ENCODE data around the gene EIF4H.
"Not testable (repeated sequence)": the region's sequence is repeated elsewhere in the genome, so short reads cannot be mapped to it uniquely, and the experiment has no call there.

EIF4H gene

GRCh38 chr7:74173866-74174605 is at the start of gene EIF4H:
Gene EIF4H, plus strand, starts transcription at chr7:74174356. Its CDS starts 28 bp downstream, at chr7:74174384.
- peak; percentile 49 for DNase-seq

- DNase-seq = no peak
Measured at GRCh38 chr7:74126220-74126880, 47.8 kb upstream of the EIF4H start.

GRCh38 chr7:74129887-74130286 is 44.3 kb upstream of the EIF4H start:
- DNase-seq = no peak

GRCh38 chr7:74130518-74130917 is 43.6 kb upstream of the EIF4H start:
- DNase-seq = no peak

- no peak for DNase-seq
Measured at GRCh38 chr7:74134117-74134620, 40.0 kb upstream of the EIF4H start.

GRCh38 chr7:74138334-74138867 is 35.8 kb upstream of the EIF4H start:
- no peak for DNase-seq

GRCh38 chr7:74138945-74139843 is 35.0 kb upstream of the EIF4H start:
- no peak for DNase-seq

- no peak for DNase-seq
Measured at GRCh38 chr7:74141705-74142104, 32.5 kb upstream of the EIF4H start.

- no peak for DNase-seq
Measured at GRCh38 chr7:74143383-74143782, 30.8 kb upstream of the EIF4H start.

DNA sequence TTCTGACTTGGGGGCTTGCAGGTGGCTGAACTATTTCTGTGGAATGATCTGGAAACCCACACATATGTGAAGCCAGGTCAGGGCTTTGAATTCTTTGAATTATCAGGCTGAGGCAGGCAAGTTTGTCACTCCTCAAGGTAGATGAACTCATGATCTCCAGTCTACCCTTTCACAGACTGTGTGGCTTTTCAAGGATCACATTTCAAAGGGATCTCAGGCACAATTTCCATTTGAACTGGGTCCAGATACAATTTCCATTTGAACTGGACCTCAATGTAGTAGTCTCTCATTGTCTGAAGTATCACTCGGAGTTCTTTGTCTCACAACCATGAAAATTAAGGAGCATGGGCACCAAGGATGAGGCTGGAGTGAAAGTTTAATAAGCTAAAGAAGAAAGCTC is 25.7 kb upstream of the EIF4H start:
- no peak for DNase-seq

DNA sequence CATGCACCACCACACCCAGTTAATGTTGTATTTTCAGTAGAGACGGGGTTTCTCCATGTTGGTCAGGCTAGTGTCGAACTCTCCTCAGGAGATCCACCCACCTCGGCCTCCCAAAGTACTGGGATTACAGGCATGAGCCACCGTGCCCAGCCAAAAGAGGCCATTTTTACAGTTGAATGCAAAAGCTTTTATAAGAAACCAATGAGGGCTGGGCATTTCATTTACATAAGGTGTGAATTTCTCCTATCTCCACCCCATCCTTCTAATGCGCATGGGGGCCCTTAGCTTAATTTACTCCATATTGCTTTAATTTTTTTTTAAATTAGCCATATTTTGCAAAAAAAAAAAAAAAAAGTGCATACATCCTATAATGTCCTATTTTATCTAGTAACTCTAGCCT is 25.1 kb upstream of the EIF4H start:
- DNase-seq = no peak

DNA sequence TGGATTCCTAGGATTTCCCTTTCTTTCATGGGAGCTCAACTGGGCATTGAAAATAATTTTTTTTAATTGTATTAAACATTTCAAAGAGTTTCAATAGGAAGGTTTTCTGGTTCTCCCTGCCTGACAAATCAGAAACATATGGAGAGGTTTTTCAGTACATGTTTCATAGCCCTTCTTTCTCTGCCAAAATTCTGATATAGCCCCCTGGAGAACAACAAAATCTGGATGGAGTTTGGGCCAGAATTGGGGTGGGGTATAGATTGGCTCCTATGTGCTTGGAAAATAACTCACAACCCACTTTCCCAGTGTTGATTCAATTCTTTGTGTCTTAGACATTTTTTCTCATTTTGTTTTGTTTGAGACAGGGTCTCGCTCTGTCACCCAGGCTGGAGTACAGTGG is 24.6 kb upstream of the EIF4H start:
- DNase-seq = no peak

DNA sequence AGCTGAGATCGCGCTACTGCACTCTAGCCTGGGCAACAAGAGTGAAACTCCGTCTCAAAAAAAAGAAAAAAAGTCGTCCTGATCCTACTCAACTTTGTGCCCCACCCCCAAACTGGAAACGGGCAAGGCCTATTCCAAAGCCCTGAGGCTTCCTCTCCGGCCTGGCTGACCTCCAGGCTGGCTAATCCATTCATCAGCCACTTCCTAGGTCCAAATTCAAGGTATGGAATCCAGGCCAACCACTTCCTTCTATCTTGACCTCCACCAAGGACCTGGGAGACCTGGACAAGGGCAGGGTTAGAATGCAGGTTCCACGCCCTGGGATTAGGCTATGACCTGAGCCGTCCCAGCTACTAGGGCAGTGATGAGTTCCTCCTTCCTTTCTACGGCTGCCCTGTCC is 20.4 kb upstream of the EIF4H start:
- no peak for DNase-seq

DNA sequence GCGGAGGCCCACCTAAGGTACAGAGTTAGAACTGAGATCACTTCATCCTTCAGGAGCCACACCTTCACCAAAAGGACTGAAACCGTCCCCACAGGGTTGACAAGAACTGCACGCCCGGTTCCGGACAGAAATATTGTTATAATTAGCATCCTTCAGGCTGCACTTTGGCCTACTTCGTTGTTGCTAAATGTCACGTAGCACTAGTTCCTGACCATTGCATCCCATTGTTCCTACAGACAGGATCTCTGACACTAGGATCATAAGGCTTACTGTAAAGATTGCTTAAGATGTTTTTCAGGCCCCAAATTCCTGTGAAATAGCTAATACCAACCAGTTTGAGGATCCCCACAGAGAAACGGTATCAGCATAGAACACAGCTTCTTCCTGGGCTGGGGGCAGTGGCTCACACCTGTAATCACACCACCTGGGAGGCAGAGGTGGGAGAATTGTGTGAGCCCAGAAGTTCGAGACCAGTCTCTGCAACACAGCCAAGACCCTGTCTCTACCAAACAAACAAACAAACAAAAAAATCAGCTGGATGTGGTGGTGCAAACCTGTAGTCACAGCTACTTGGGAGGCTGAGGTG is 18.3 kb upstream of the EIF4H start:
- no peak for DNase-seq

DNA sequence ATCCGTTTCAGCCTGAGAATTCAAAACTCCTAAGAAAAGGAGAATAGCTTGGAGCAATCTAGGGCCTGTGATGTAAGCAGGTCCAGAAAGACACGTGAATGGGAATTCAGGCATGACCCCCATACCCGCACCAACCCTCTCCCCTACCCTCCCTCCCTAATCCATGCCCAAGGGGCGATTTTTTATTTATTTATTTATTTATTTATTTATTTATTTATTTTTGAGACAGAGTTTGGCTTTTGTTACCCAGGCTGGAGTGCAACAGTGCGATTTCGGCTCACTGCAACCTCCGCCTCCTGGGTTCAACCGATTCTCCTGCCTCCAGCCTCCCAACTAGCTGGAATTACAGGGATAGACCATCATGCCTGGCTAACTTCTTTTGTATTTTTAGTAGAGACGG is 16.6 kb upstream of the EIF4H start:
- no peak for DNase-seq

- DNase-seq = no peak
Measured at GRCh38 chr7:74164985-74165456, 9.1 kb upstream of the EIF4H start.

DNA sequence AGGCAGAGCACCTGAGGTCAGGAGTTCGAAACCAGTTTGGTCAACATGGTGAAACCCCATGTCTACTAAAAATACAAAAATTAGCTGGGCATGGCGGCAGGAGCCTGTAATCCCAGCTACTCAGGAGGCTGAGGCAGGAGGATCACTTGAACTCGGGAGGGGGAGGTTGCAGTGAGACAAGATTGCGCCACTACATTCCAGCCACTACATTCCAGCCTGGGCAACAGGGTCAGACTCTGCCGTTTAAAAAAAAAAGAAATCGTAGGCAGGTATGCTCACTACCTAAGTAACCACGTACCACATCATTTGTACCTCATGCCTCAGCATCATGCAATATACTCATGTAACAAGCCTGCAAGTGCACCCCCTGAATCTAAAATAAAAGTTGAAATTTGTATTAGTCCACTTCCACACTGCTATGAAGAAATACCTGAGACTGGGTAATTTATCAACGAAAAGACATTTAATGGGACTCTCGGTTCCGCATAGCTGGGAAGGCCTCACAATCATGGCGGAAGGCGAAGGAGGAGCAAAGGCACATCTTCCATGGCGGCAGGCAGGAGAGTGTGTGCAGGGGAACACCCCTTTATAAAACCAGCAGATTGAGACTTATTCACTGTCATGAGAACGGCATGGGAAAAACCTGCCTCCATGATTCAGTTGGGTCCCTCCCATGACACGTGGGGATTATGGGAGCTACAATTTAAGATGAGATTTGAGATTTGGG is 8.1 kb upstream of the EIF4H start:
- DNase-seq = no peak

DNA sequence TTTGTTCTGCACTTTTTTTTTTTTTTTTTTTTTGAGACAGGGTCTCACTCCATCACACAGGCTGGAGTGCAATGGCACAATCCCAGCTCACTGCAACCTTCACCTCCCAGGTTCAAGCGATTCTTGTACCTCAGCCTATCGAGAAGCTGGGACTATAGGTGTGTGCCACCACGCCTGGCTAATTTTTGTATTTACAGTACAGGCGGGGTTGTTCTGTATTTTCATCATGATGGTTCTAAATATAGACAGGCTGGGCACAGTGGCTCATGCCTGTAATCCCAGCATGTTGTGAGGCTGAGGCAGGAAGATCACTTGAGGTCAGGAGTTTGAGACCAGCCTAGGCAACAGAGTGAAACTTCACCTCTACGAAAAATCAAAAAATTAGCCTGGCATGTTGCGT is 6.8 kb upstream of the EIF4H start:
- DNase-seq = not testable (repeated sequence)

DNA sequence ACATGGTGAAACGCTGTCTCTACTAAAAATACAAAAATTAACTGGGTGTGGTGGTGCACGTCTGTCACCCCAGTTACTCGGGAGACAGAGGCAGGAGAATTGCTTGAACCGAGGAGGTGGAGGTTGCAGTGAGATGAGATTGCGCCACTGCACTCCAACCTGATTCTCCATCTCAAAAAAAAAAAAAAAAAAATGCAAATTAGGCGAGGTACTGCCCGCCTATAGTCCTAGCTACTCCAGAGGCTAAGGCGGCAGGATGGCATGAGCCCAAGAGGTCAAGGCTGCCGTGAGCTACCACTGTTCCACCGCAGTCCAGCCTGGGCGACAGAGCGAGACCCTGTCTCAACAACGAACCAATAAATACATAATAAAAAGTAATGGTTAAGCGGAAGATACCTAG is 1.1 kb upstream of the EIF4H start:
- no peak for DNase-seq

DNA sequence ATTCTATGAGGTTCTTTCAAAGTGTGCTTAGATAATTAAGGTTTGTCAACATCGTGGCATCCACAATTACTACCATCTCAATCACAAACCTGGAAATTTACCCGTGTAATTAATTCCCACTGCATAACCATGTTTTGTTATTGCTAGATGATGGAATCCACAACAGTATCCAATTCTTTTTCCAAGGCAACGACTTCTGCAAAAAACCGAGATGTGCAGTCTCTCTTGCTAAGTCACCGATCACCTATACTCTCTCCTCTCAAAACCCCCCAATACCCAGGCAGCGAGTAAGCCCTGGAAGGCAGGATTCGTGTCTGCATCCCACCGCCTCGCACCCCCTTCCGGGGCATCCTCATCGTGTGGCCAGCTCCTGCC is 678 bp upstream of the EIF4H start:
- no peak for DNase-seq

DNA sequence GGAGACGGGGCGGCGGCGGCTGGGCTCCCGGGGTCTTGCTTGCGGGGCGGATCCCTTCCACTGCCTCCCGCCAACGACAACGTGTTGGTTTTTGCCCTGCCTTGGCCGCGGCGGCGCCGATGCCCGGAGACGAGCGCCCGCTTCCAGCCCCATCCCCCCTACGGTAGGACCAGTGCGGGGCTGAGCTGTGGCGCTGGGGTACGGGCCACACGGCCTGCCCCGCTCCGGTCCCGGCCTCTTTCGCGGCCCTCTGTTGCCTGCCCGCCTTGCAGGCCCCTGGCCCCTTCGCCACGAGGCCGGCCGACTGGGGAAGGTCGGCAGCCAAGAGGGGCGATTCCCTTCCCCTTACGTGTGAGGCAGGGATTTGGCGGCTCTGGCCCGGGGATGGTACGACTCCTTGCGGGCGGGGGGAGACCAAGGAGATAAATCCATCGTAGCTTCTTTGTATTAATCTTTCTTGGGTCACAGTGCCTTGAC is 488 bp downstream of the EIF4H start:
- DNase-seq = no peak

DNA sequence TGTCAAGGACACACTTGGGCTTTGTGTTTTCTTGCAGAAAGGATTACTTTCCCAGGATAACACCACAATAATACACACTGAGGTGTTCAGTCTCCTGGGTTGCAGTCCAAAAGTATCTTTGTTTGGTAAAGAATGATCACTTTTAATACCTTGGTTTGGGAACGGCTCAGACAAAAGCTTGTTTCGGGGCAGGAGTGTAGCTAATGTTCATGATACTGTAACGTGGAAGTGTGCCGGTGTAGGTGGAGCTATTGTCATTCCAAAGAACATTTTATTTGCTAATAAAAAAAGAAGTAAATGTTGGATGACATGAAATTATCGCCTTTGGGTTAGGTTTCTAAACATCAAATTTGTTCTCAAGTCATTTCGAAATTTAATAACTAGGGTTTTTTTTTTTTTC is 1.2 kb downstream of the EIF4H start:
- DNase-seq = no peak

Data from NCI-H1436 treated with DMSO at 0.1 percent for 48 hours (cell line).